Neural cell (in vitro differentiated cells): ENCODE measurements around the gene TRIM24.

Experiments
- CTCF ChIP-seq: fragments of 450-650 bp; IDR thresholded peaks from 2 replicates; pipeline ENCODE4 v1.5.1; 2014; ENCODE audit warnings: antibody characterized with exemption, mild to moderate bottlenecking, moderate library complexity; ENCODE audit not compliant: poor library complexity, severe bottlenecking
- EP300 ChIP-seq: fragments of 450-650 bp; conservative IDR thresholded peaks from 2 replicates; pipeline ENCODE4 v1.6.1; 2014; ENCODE audit warnings: antibody characterized with exemption, mild to moderate bottlenecking, moderate library complexity; ENCODE audit not compliant: poor library complexity, severe bottlenecking
- EZH2 ChIP-seq: fragments of 200-600, 300-800 bp; shearing (Covaris generic), sonication (generic); IDR thresholded peaks from 2 replicates; pipeline ENCODE4 v1.6.1; 2014; ENCODE audit warnings: antibody characterized with exemption, low read length, borderline replicate concordance, mild to moderate bottlenecking; ENCODE audit not compliant: insufficient read depth, poor library complexity, severe bottlenecking
- MXI1 ChIP-seq: fragments of 450-650 bp; conservative IDR thresholded peaks from 2 replicates; pipeline ENCODE4 v1.6.1; 2014; ENCODE audit warnings: antibody characterized with exemption, mild to moderate bottlenecking; ENCODE audit not compliant: poor library complexity, severe bottlenecking
- POLR2AphosphoS5 ChIP-seq: IDR thresholded peaks from 2 replicates; pipeline ENCODE4 v1.6.1; 2012
- RAD21 ChIP-seq: fragments of 450-650 bp; conservative IDR thresholded peaks from 2 replicates; pipeline ENCODE4 v1.6.1; 2014; ENCODE audit warnings: antibody characterized with exemption, mild to moderate bottlenecking, moderate library complexity
- REST ChIP-seq: IDR thresholded peaks from 2 replicates; pipeline ENCODE4 v1.6.1; 2012; ENCODE audit warnings: borderline replicate concordance
- SMC3 ChIP-seq: fragments of 450-650 bp; conservative IDR thresholded peaks from 2 replicates; pipeline ENCODE4 v1.6.1; 2014; ENCODE audit warnings: antibody characterized with exemption, mild to moderate bottlenecking, moderate library complexity; ENCODE audit not compliant: poor library complexity
- TAF1 ChIP-seq: IDR thresholded peaks from 2 replicates; pipeline ENCODE4 v1.6.1; 2012; ENCODE audit warnings: low read depth

- no peak for TF ChIP-seq CTCF
- no peak for TF ChIP-seq POLR2AphosphoS5
- TF ChIP-seq EZH2 = no peak
- TF ChIP-seq REST = no peak
- no peak for TF ChIP-seq EP300
- TF ChIP-seq MXI1 = no peak
- no peak for TF ChIP-seq RAD21
- no peak for TF ChIP-seq SMC3
- no peak for TF ChIP-seq TAF1
Measured at GRCh38 chr7:138521837-138522461, 61.9 kb downstream of the TRIM24 start.
